Right atrium auricular region (tissue), 2 donors: ENCODE data around the gene WDR62. TPM values are rescaled to one million over a fixed set of nuclear protein-coding genes. Genes with fewer than 3 reads are reported as not detected.
"Not testable (repeated sequence)": the region's sequence is repeated elsewhere in the genome, so short reads cannot be mapped to it uniquely, and the experiment has no call there.

Source experiments
- DNase-seq: peaks from one replicate; pipeline ENCODE4 v3.0.0-alpha.2; 2019; ENCODE audit warnings: low spot score
- H3K27ac ChIP-seq, 2 donors: fragments of 200-600 bp; sonication (generic); 1 replicate in 1 of 2; 2 replicates in 1 of 2; pipeline ENCODE4 v1.5.1; 2016 to 2019
- H3K27me3 ChIP-seq, 2 donors: fragments of 200-600 bp; sonication (generic); one replicate each; pipeline versions ENCODE4 v1.5.1 to v1.6.0; 2017 to 2019
- H3K36me3 ChIP-seq: fragments of 200-600 bp; sonication (generic); one replicate; pipeline ENCODE4 v1.5.1; 2016
- H3K4me1 ChIP-seq, 2 donors: fragments of 200-600 bp; sonication (generic); one replicate each; pipeline versions ENCODE4 v1.5.1 to v1.6.0; 2017 to 2019
- H3K4me3 ChIP-seq, 2 donors: fragments of 200-600 bp; sonication (generic); 1 replicate in 1 of 2; 2 replicates in 1 of 2; pipeline ENCODE4 v1.5.1; 2017 to 2019; ENCODE audit warnings: mild to moderate bottlenecking in 1 of 2, moderate library complexity in 1 of 2
- H3K9me3 ChIP-seq, 2 donors: fragments of 200-600 bp; sonication (generic); one replicate each; pipeline ENCODE4 v1.5.1; 2019
- total RNA-seq, 2 donors: library from RNA; depleted of rRNA; stranded (reverse); fragments of >200 nt; gene quantifications; one replicate each; pipeline ENCODE4 v1.1.0, GENCODE V29; 2016
- TF ChIP-seq, protein P1 (sequence below), 2 donors: fragments of 200-600 bp; sonication (generic); IDR thresholded peaks; one replicate each; pipeline ENCODE4 v1.5.1; 2019; ENCODE audit warnings: antibody characterized with exemption in 2 of 2

WDR62 gene
- total RNA-seq, 2 donors from 2014 or later: 0.75 to 10.6 TPM

DNA sequence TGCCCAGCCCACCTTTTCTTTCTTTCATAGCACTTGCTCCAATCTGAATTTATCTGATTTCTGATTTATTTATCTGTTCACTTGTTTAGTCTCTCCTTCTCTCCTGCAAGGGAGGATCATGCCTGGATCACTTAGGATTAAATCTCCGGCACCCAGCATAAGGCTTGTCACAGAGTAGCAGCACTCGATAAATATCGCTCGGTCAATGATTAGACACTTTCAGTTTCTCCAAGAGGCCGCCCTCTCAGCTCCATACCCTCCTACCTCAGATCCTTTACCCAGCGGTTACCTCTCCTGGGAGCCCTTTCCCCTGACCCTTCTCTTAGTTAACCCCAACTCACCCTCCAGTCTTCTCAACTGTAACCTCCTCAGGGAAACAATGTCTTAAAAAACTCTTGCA is 23.4 kb upstream of the WDR62 start:
- H3K36me3 ChIP-seq: no peaks in the 10 kb centered on the region
- TF ChIP-seq, protein P1, sequence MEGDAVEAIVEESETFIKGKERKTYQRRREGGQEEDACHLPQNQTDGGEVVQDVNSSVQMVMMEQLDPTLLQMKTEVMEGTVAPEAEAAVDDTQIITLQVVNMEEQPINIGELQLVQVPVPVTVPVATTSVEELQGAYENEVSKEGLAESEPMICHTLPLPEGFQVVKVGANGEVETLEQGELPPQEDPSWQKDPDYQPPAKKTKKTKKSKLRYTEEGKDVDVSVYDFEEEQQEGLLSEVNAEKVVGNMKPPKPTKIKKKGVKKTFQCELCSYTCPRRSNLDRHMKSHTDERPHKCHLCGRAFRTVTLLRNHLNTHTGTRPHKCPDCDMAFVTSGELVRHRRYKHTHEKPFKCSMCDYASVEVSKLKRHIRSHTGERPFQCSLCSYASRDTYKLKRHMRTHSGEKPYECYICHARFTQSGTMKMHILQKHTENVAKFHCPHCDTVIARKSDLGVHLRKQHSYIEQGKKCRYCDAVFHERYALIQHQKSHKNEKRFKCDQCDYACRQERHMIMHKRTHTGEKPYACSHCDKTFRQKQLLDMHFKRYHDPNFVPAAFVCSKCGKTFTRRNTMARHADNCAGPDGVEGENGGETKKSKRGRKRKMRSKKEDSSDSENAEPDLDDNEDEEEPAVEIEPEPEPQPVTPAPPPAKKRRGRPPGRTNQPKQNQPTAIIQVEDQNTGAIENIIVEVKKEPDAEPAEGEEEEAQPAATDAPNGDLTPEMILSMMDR (IDR thresholded peaks at IDR 0.05): no peak
- no peaks in the 10 kb centered on the region for H3K27me3 ChIP-seq
- H3K4me1 ChIP-seq: peaks cover 0 to 15% of the 10 kb centered on the region in 2 donors
- H3K4me3 ChIP-seq: no peak overlapping the region
- no peak overlapping the region for H3K27ac ChIP-seq
- no peak for DNase-seq
- no peaks in the 10 kb centered on the region for H3K9me3 ChIP-seq

DNA sequence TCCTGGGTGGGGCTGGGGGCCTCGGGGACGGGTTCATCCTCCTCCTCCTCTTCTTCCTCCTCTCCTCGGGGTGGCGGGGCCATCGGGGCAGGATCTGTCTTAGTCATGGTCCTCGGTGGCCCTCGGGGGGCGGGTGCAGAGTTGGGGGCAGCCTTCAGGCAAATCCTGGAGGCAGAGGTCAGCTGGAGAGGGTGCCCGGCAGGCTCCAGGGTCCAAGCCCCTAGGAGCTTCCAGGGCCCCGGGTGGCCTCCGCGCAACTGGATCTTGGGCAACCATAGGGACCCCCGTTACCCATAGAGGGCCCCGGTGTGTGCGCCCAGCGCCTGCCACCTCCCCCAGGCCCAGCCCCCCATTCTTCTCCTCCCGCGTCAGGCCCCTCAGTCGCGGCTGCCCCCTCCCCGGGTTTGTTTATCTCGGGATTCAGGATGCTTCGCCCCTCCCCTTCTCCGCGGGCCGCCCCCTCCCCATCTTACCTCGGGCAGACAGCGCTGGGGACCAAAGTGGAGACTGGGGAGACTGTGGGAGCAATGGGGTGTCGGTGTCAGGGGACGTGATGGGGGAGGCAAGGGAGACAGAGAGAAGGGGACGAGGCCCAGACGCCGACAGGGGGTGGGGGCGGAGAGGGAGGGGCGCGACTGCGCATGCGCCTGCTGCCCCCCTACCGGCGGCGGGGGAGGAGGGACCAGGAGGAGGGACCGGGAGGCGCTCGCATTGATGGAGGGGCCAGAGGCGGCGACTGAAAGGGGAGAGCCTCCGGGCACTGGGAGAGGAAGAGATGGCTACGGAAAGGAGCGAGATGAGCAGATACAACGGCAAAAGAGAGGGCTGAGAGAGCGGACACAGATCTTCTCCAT is 22.2 kb upstream of the WDR62 start, which contains the start of gene CLIP3:
Gene CLIP3, minus strand, starts transcription at position 623 of the 854 bp plus-strand sequence. Its CDS starts 516 bp downstream, at position 107.
- Histone ChIP-seq H3K9me3 (no peaks in the 10 kb centered on the region), H3K36me3 (no peaks in the 10 kb centered on the region), H3K4me1 (peaks cover 0 to 15% of the 10 kb centered on the region in 2 donors), H3K27ac (peak within 1 kb of the TSS; percentile 4 to 72), H3K4me3 (peak within 1 kb of the TSS; percentile 64 to 65), H3K27me3 (no peaks in the 10 kb centered on the region)
- no peak for DNase-seq
- TF ChIP-seq, protein P1 (IDR thresholded peaks at IDR 0.05): peak in 1 of 2 donors; percentile 35

DNA sequence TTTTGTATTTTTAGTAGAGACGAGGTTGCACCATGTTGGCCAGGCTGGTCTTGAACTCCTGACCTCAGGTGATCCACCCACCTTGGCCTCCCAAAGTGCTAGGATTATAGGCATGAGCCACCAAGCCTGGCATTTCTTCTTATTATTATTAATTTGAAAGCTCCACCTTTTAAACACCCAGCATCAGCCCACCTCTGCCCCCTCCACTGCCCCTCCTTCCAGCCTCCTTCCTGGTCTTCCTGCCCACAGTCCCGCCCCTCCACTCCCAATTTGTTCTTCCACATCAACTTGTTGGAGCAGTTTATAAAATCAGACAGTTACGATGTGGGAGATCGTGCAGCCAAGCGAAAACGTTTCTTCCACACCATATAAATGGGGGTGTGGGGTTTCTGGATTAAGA is 14.2 kb upstream of the WDR62 start:
- no peak for DNase-seq
- Histone ChIP-seq H3K27ac (no peak overlapping the region), H3K4me3 (no peak overlapping the region), H3K9me3 (no peaks in the 10 kb centered on the region), H3K27me3 (no peaks in the 10 kb centered on the region), H3K4me1 (peaks cover 0 to 8% of the 10 kb centered on the region in 2 donors), H3K36me3 (no peaks in the 10 kb centered on the region)
- TF ChIP-seq, protein P1 (IDR thresholded peaks at IDR 0.05): no peak

DNA sequence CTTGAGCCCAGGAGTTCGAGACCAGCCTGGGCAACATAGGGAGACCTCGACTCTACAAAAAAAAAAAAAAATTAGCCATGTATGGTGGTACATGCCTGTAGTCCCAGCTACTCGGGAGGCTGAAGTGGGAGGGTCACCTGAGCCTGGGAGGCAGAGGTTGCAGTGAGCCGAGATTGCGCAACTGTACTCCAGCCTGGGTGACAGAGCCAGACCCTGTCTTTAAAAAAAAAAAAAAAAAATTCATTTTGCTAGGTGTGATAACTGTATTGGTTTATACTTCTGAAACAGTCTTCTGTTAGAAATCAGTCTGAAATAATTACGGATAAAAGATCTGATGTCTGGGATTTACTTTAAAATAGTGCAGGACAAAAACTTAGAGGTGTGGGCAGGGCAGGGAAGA is 13.6 kb upstream of the WDR62 start:
- H3K9me3 ChIP-seq, DNase-seq, H3K36me3 ChIP-seq, H3K4me3 ChIP-seq, H3K4me1 ChIP-seq, H3K27me3 ChIP-seq: not testable (repeated sequence)
- peak overlapping the region in 1 of 2 donors; percentile 17 for H3K27ac ChIP-seq

DNA sequence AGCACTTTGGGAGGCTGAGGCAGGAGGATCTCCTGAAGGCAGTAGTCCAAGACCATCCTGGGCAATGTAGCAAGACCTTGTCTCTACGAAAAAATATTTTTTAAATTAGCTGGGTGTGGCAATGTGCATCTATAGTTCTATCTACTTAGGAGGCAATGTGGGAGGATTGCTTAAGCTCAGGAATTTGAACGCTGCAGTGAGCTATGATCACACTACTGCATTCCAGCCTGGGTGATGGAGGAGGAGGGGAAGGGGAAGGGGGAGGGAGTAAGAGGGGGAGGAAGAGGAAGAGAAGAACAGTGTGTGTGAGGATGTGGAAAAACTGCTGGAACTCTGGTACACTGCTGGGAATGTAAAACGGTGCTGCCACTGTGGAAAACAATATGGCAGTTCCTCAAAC is 12.9 kb upstream of the WDR62 start:
- DNase-seq: no peak
- Histone ChIP-seq H3K27ac (peak overlapping the region in 1 of 2 donors; percentile 17), H3K4me1 (peaks cover 0 to 8% of the 10 kb centered on the region in 2 donors), H3K27me3 (no peaks in the 10 kb centered on the region), H3K9me3 (no peaks in the 10 kb centered on the region), H3K4me3 (no peak overlapping the region), H3K36me3 (no peaks in the 10 kb centered on the region)
- TF ChIP-seq, protein P1 (IDR thresholded peaks at IDR 0.05): no peak

DNA sequence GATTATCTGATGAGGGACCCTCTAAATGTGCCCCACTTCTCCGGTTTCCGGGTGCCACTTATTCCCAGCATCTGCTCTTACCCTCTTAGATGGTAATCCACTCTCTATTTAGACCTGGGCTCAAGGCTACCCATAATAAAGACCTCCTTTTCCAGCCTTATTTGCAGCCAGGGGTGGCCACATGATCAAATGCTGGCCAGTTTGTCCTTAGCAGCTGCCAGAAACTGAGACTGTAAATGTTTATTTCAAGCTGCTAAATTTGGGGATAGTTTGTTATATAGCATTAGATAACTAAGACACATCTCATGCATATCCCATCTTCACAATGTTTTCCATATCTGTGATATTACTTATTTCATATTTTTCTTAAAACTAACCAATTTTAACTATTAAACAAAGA is 10.7 kb upstream of the WDR62 start:
- no peaks in the 10 kb centered on the region for H3K36me3 ChIP-seq
- no peaks in the 10 kb centered on the region for H3K9me3 ChIP-seq
- no peaks in the 10 kb centered on the region for H3K27me3 ChIP-seq
- peaks cover 0 to 8% of the 10 kb centered on the region in 2 donors for H3K4me1 ChIP-seq
- no peak overlapping the region for H3K27ac ChIP-seq
- no peak overlapping the region for H3K4me3 ChIP-seq
- DNase-seq: no peak
- TF ChIP-seq, protein P1 (IDR thresholded peaks at IDR 0.05): no peak
